ENCODE results near the gene MYLK3.

DNA sequence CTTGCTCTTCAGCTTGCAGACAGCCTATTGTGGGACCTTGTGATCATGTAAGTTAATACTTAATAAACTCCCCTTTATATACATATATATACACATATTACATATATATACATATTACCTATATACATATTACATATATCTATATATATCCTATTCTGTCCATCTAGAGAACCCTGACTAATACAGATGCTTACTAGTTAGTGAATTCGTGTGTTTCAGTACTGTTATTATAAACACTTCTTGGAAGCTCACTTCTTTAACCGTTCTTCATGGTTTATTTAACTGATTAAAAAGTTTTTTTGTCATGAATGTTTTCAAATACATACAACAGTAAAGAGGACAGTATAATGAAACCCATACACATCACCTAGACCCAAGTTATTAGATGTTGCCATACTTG is 46.1 kb downstream of the MYLK3 start:
- TF ChIP-seq POLR2A (IDR thresholded peaks at IDR 0.05; ENCODE audit: low read depth, low read length), result no peak
- TF ChIP-seq POLR2AphosphoS5 (IDR thresholded peaks at IDR 0.05; ENCODE audit: low read depth, low read length), result no peak
- no peak for TF ChIP-seq TAF1 (IDR thresholded peaks at IDR 0.05; ENCODE audit: borderline replicate concordance, low read depth, low read length)
